C4-2B (cell line): Measurements from ENCODE around the gene MNT.

Experiments used
- H3K27ac ChIP-seq: fragments of 450-650 bp; 2 replicates; pipeline ENCODE4 v1.5.1; 2017
- CTCF ChIP-seq: fragments of 450-650 bp; conservative IDR thresholded peaks from 2 replicates; pipeline ENCODE4 v1.5.1; 2017; ENCODE audit warnings: mild to moderate bottlenecking
- ZFX ChIP-seq: fragments of 450-650 bp; IDR thresholded peaks from 2 replicates; pipeline ENCODE4 v1.6.1; 2017

MNT gene

GRCh38 chr17:2438823-2439222 is 38.0 kb upstream of the MNT start:
- H3K27ac ChIP-seq: no peak overlapping the region

DNA sequence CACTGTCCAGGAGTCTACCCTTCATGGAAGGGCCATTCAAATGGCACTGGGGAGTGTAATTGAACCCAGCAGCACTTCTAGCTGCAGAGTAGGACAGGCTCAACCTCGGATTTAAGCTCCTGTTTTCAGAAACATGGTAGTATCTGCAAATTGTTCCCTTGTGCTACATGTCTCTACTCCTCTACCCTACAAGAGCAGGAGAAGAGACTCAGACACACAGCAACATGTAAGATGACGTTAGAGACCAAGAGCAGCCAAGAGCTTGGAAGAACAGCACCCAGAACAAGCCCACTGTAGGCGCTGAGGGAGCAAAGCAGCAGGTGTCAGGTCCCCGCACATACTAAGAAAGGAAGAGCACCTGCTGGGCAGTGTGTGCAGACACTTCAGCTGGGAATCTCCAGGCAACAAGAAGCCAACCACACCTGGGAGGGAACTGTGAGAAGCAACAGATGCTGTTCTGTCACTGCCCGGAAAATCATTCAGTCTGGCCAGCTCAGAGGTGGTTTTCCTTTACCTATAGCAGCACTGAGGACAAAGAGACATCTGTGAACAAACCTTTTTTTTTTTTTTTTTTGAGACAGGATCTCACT is 35.6 kb upstream of the MNT start:
- no peak overlapping the region for H3K27ac ChIP-seq
- TF ChIP-seq ZFX (no peak), CTCF (no peak)

More at GRCh38 chr17:2438823-2439222, 38.0 kb upstream of the MNT start:
- TF ChIP-seq CTCF (no peak), ZFX (no peak)

DNA sequence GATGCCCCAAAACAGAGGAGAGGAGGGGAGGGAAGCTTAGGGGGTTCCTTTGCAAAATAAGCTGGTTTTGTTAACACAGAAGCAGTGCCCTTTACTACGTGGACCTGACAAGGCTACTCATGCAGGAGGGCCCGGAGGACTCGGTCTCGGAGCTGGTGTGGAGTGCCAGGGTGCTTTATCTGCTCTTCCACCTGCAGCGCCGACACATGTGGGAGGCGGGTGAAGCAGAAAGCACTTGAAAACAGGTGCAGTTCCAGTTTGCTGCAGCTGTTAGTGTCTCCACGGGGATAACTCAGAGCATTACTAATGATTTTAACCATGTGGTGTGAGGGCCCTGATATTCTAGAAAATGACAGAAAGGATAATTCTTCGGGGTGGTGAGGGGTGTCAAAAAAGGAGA is 35.0 kb upstream of the MNT start:
- H3K27ac ChIP-seq: no peak overlapping the region

DNA sequence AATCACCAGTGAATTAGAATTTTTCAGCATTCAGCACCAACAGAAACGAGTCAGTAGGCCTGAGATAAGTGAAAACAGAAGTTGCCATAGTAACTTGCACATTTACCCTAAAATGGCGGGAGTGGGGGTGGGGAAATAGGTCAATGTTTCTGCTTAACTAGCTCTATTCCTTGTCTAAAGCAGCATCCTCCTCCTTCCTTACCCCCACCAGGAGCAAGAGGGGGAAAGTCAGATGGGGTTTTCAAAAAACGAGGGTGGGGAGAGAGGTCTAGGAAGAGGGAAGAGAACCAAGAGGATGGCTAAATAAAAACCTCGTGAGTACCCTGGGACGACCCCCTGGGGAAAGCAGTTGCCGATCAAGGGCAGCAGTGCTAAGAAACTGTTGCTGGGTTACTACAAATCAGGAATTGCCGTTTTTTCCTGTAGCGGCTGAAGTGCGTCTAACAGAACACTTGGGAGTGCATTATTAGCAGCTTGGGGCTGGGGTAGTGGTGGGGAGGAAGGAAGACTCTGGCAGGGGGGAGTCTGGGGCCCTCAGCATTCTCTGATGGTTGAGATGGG is 34.4 kb upstream of the MNT start:
- no peak overlapping the region for H3K27ac ChIP-seq
- TF ChIP-seq CTCF: no peak
- TF ChIP-seq ZFX: no peak

More for the DNA sequence above, 35.0 kb upstream of the MNT start:
- TF ChIP-seq CTCF (no peak), ZFX (no peak)

GRCh38 chr17:2433696-2434095 is 32.8 kb upstream of the MNT start:
- H3K27ac ChIP-seq: no peak overlapping the region
- TF ChIP-seq ZFX: no peak

DNA sequence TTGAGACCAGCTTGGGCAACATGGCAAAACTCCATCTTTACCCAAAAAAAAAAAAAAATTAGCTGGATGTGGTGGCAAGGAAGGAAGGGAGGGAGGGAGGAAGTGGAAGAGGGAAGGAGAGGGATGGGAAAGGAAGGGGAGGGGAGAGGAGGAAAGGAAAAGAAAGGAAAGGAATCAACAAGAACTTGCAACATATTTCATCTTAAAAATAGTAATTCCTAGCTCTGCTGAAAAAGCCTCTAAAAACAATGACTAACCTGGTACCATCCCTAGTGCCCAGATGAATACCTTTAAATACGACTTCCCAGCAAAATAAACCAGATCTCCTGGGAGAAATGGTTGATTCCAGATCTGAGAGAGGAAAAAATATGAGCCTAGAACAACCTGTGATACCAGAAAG is 27.1 kb upstream of the MNT start:
- no peak overlapping the region for H3K27ac ChIP-seq
- TF ChIP-seq CTCF (no peak), ZFX (no peak)

- H3K27ac ChIP-seq: no peak overlapping the region
- TF ChIP-seq CTCF (no peak), ZFX (no peak)
Measured at GRCh38 chr17:2427215-2427614, 26.4 kb upstream of the MNT start.

GRCh38 chr17:2423271-2423670 is 22.4 kb upstream of the MNT start:
- no peak overlapping the region for H3K27ac ChIP-seq

More at GRCh38 chr17:2423271-2423670, 22.4 kb upstream of the MNT start:
- TF ChIP-seq ZFX (no peak), CTCF (no peak)
